SK-N-SH (cell line): ENCODE data around the gene FASTK. TPM values are rescaled to one million over a fixed set of nuclear protein-coding genes. Genes with fewer than 3 reads are reported as not detected.

Source experiments
- CTCF ChIA-PET: fragments of 300-600, 350-600 bp; formaldehyde crosslinking; extraction: SDS; loops from one replicate; lab custom pipeline; 2021; lab: Yijun Ruan, JAX
- POLR2A ChIA-PET: fragments of 350-600 bp; sonication (Branson Sonifier 250); formaldehyde crosslinking; extraction: SDS; loops from one replicate; lab custom pipeline; 2020; ENCODE audit warnings: antibody characterized with exemption, inconsistent platforms; lab: Yijun Ruan, JAX
- DNase-seq: peaks from one replicate; pipeline ENCODE4 v3.0.0; 2012
- H2AFZ ChIP-seq: fragments of 200-600 bp; sonication (generic); 2 replicates; pipeline ENCODE4 v1.8.1; 2016; ENCODE audit warnings: antibody characterized with exemption, mild to moderate bottlenecking, low read depth
- H3F3A ChIP-seq: fragments of 200-600 bp; sonication (generic); replicated peaks from 2 replicates; pipeline ENCODE3; 2016; ENCODE audit warnings: antibody characterized with exemption, mild to moderate bottlenecking; ENCODE audit not compliant: insufficient read depth
- H3K27ac ChIP-seq, 2 experiments: fragments of 200-500 bp in 1 of 2; fragments of 200-600 bp in 1 of 2; sonication (Bioruptor generic) in 1 of 2; sonication (generic), shearing (Covaris generic) in 1 of 2; 2 replicates each; pipeline versions ENCODE4 v1.5.1 to v1.6.1; 2014 to 2016; ENCODE audit warnings: low read depth in 2 of 2, inconsistent platforms in 1 of 2, low read length in 1 of 2, mild to moderate bottlenecking in 1 of 2, mixed read lengths in 1 of 2
- H3K27me3 ChIP-seq: fragments of 200-600 bp; sonication (generic), shearing (Covaris generic); 2 replicates; pipeline ENCODE4 v1.6.1; 2016; ENCODE audit warnings: mixed run types; ENCODE audit not compliant: insufficient read depth
- H3K36me3 ChIP-seq, 2 experiments: fragments of 200-500 bp in 1 of 2; fragments of 200-600 bp in 1 of 2; sonication (Bioruptor generic) in 1 of 2; sonication (generic) in 1 of 2; replicated peaks in 1 of 2; 2 replicates each; pipeline versions ENCODE3 to v1.5.1; 2014 to 2016; ENCODE audit warnings: low read length in 1 of 2, mild to moderate bottlenecking in 1 of 2; ENCODE audit not compliant: insufficient read depth in 2 of 2, control insufficient read depth in 1 of 2
- H3K4me1 ChIP-seq, 2 experiments: fragments of 200-500 bp in 1 of 2; fragments of 200-600 bp in 1 of 2; sonication (Bioruptor generic) in 1 of 2; sonication (generic), shearing (Covaris generic) in 1 of 2; 2 replicates each; pipeline versions ENCODE4 v1.5.1 to v1.6.1; 2014 to 2016; ENCODE audit warnings: low read depth in 1 of 2, low read length in 1 of 2, mixed run types in 1 of 2; ENCODE audit not compliant: insufficient read depth in 2 of 2, control insufficient read depth in 1 of 2
- H3K4me2 ChIP-seq: fragments of 200-600 bp; sonication (generic), shearing (Covaris generic); 2 replicates; pipeline ENCODE4 v1.6.1; 2017; ENCODE audit warnings: mixed run types
- H3K4me3 ChIP-seq, 2 experiments: fragments of 200-500 bp in 1 of 2; fragments of 200-600 bp in 1 of 2; sonication (Bioruptor generic) in 1 of 2; sonication (generic), shearing (Covaris generic) in 1 of 2; 2 replicates each; pipeline versions ENCODE4 v1.5.1 to v1.8.1; 2014 to 2016; ENCODE audit warnings: low read depth in 2 of 2, inconsistent platforms in 1 of 2, low read length in 1 of 2, mild to moderate bottlenecking in 1 of 2, mixed read lengths in 1 of 2, moderate library complexity in 1 of 2
- H3K79me2 ChIP-seq: fragments of 200-600 bp; sonication (generic); 2 replicates; pipeline ENCODE4 v1.8.1; 2017; ENCODE audit warnings: mild to moderate bottlenecking; ENCODE audit not compliant: insufficient read depth
- H3K9ac ChIP-seq: fragments of 200-600 bp; sonication (generic); 2 replicates; pipeline ENCODE4 v1.6.1; 2017; ENCODE audit warnings: mixed run types
- H3K9me2 ChIP-seq: fragments of 200-600 bp; sonication (generic); 2 replicates; pipeline ENCODE4 v1.6.1; 2017; ENCODE audit warnings: mixed run types
- H3K9me3 ChIP-seq: fragments of 200-600 bp; sonication (generic); 2 replicates; pipeline ENCODE4 v1.6.1; 2017; ENCODE audit warnings: mixed run types, mild to moderate bottlenecking, moderate library complexity
- H4K20me1 ChIP-seq: fragments of 200-600 bp; sonication (generic); 2 replicates; pipeline ENCODE4 v1.6.1; 2017; ENCODE audit warnings: mild to moderate bottlenecking, mixed run types; ENCODE audit not compliant: insufficient read depth
- EP300 ChIP-seq, 2 experiments: IDR thresholded peaks; 2 replicates each; pipeline versions ENCODE4 v1.4.0 to v1.6.1; 2012; ENCODE audit warnings: borderline replicate concordance in 1 of 2, low read depth in 1 of 2, low read length in 1 of 2
- GATA2 ChIP-seq: sonication (generic); formaldehyde crosslinking; IDR thresholded peaks from 2 replicates; pipeline ENCODE4 v1.5.0; 2020; ENCODE audit warnings: mild to moderate bottlenecking, missing genetic modification reagents
- IRF3 ChIP-seq: fragments of 150-350 bp; IDR thresholded peaks from 2 replicates; pipeline ENCODE4 v1.6.1; 2016; ENCODE audit warnings: mild to moderate bottlenecking, low read depth, low read length
- MXI1 ChIP-seq: IDR thresholded peaks from 2 replicates; pipeline ENCODE4 v1.6.1; 2012; ENCODE audit warnings: mild to moderate bottlenecking, low read depth, low read length, improper control_type of control experiment
- RAD21 ChIP-seq: IDR thresholded peaks from 2 replicates; pipeline ENCODE4 v1.6.1; 2012; ENCODE audit warnings: mild to moderate bottlenecking, low read length
- RCOR1 ChIP-seq: fragments of 150-350 bp; IDR thresholded peaks from 2 replicates; pipeline ENCODE4 v1.6.1; 2017; ENCODE audit warnings: antibody characterized with exemption, low read length
- REST ChIP-seq: IDR thresholded peaks from 2 replicates; pipeline ENCODE4 v1.6.1; 2012; ENCODE audit warnings: mild to moderate bottlenecking, low read depth, low read length, moderate library complexity
- SIN3A ChIP-seq: IDR thresholded peaks from 2 replicates; pipeline ENCODE4 v1.6.1; 2012; ENCODE audit warnings: low read depth, mild to moderate bottlenecking, low read length, moderate library complexity, borderline replicate concordance
- TCF12 ChIP-seq: IDR thresholded peaks from 2 replicates; pipeline ENCODE4 v1.4.0; 2012
- USF1 ChIP-seq: IDR thresholded peaks from 2 replicates; pipeline ENCODE4 v1.4.0; 2012; ENCODE audit warnings: low read depth, borderline replicate concordance
- USF2 ChIP-seq: fragments of 150-350 bp; IDR thresholded peaks from 2 replicates; pipeline ENCODE4 v1.6.1; 2017; ENCODE audit warnings: antibody characterized with exemption, low read length, low read depth, borderline replicate concordance
- YY1 ChIP-seq: IDR thresholded peaks from 2 replicates; pipeline ENCODE4 v1.4.0; 2012; ENCODE audit warnings: low read depth, mild to moderate bottlenecking
- WGBS: methylation state at CpG from one replicate; pipeline ENCODE4 v1.1.6; 2017; ENCODE audit warnings: low lambda C conversion rate; 5-methylcytosine and 5-hydroxymethylcytosine counted together
- polyA plus RNA-seq, 3 experiments: library from polyadenylated mRNA; depleted of rRNA; stranded (reverse); fragments of >200 nt; gene quantifications; 2 replicates each; pipeline ENCODE4 v1.2.3, GENCODE V29; 2012
- TF ChIP-seq, protein P1 (sequence below): IDR thresholded peaks from 2 replicates; pipeline ENCODE4 v1.4.0; 2012; ENCODE audit warnings: low read depth

The FASTK gene
- polyA plus RNA-seq, 1 of the 3 experiments (the other 2 are of a cell fraction), result 125 TPM

DNA sequence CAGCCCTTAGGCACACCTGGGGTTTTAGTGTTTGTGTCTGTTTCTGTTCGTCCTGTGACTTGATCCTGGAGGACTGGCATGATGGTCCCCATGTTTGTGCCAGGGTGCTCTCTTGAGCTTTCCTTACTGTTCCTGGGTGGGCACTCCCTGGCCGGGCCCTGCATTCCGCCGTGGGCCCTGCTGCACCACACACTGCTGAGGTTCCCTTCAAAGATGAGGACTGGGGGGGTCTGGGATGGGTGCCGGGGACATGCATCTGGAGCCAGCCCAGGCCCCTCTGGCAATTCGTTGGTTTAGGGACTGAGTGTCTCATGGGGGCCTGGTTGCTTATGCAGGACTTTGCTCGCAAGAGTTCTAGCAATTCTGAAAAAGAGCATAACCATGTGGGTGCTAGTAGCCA lies 10.4 kb upstream of the FASTK start:
- Histone ChIP-seq H3K9ac (no peak overlapping the region), H3K9me2 (no peaks in the 10 kb centered on the region), H3K9me3 (no peaks in the 10 kb centered on the region), H4K20me1 (peaks cover 86% of the 10 kb centered on the region), H2AFZ (no peak overlapping the region), H3K4me1 (peaks cover 15 to 26% of the 10 kb centered on the region in 2 experiments), H3K4me3 (no peak overlapping the region), H3K4me2 (no peak overlapping the region), H3K27ac (no peak overlapping the region), H3F3A (peaks cover 15% of the 10 kb centered on the region), H3K79me2 (peaks cover 93% of the 10 kb centered on the region), H3K27me3 (no peaks in the 10 kb centered on the region), H3K36me3 (peaks cover 0 to 11% of the 10 kb centered on the region in 2 experiments)
- TF ChIP-seq USF1, result no peak
- TF ChIP-seq GATA2 (CRISPR knock-in tag), result no peak
- TF ChIP-seq IRF3, result no peak
- TF ChIP-seq MXI1, result no peak
- WGBS, result 93% methylated on average over 7 of the region's 7 CpGs
- DNase-seq, result no peak
- CTCF ChIA-PET, result interaction anchor here (0.9 to 21.3 kb wide), 11 partner anchors 18 to 192 kb away, joined by 3 to 474 read pairs (median 4); partner anchors contain the start of genes ABCB8 and ASIC3
- POLR2A ChIA-PET, result interaction anchor here (0.8 kb wide), 1 partner anchor 135 kb away, joined by 3 read pairs; no protein-coding TSS in a partner anchor

DNA sequence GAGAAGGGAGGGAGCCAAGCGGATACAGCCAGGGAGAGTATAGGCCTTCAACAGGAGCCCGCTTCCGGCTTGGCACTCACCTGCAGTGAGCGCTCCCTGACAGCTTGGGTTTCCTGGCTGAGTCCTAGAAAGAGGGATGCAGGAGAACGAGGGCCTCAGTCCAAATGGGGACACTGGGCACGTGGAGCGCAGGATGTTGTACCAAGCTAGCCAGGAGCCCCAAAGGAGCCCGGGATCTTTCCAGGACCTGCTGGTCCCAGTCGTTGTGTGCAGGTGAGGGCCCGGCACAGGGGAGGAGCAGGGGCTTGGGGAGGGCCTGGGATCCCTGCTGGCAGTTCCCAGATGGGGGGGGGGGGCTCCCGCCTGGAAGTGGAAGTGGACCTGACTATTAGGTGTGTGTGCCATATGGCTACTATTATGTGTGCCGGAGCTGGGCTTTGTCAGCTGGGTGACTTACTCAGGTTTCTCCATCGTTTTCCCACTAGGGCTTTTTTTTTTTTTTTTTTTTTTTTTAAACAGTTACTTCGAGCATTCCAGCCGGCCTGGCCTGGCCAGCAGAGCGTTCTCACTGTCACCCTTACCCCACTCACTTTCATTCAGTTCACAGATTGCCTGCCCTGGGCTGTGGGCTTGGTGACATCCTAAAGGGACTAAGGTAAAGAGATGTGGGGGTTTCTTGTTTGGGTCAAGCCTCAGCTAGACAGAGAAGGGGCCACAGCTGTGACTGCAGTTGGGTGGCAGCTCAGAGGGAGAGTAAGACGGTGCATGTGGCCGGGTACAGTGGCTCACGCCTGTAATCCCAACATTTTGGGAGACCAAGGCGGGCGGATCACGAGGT lies 9.5 kb upstream of the FASTK start:
- Histone ChIP-seq H4K20me1 (peaks cover 77% of the 10 kb centered on the region), H3K9me3 (no peaks in the 10 kb centered on the region), H3K9me2 (no peaks in the 10 kb centered on the region), H3K4me1 (peaks cover 21 to 32% of the 10 kb centered on the region in 2 experiments), H3K27me3 (no peaks in the 10 kb centered on the region), H3K36me3 (peaks cover 0 to 11% of the 10 kb centered on the region in 2 experiments), H3K4me2 (peak overlapping the region; percentile 99; the same call in 1 of the 2 replicates), H3K79me2 (peaks cover 84% of the 10 kb centered on the region), H3F3A (peaks cover 19% of the 10 kb centered on the region), H3K9ac (no peak overlapping the region), H3K27ac (no peak overlapping the region; a peak in 1 of 4 replicates), H2AFZ (no peak overlapping the region), H3K4me3 (no peak overlapping the region)
- 88% methylated on average over 20 of the region's 22 CpGs for WGBS
- CTCF ChIA-PET, result interaction anchor here (0.7 to 21.3 kb wide), 10 partner anchors 19 to 192 kb away, joined by 3 to 474 read pairs (median 4); partner anchors contain the start of gene ABCB8
- no peak for DNase-seq
- POLR2A ChIA-PET, result interaction anchor here (0.8 kb wide), 1 partner anchor 135 kb away, joined by 3 read pairs; no protein-coding TSS in a partner anchor
- TF ChIP-seq USF2 (no peak), YY1 (no peak), USF1 (no peak), TCF12 (no peak), RAD21 (no peak), IRF3 (no peak), REST (no peak), RCOR1 (no peak), SIN3A (no peak), EP300 (IDR thresholded peaks at IDR 0.05; ENCODE audit: borderline replicate concordance in 1 of 2, low read depth in 1 of 2, low read length in 1 of 2) (no peak)
- TF ChIP-seq, protein P1, sequence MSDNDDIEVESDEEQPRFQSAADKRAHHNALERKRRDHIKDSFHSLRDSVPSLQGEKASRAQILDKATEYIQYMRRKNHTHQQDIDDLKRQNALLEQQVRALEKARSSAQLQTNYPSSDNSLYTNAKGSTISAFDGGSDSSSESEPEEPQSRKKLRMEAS, result no peak
